CD4-positive, CD25-positive, alpha-beta regulatory T cell (primary cell): ENCODE data around the gene NCAM1. TPM values are rescaled to one million over a fixed set of nuclear protein-coding genes. Genes with fewer than 3 reads are reported as not detected.

ENCODE experiments used
- ATAC-seq, 2 donors: fragments of 150-1000 bp; cut with Tn5 transposase; one replicate each; pipeline ENCODE4 v1.10.0; 2021; ENCODE audit warnings: low read depth in 2 of 2, moderate number of reproducible peaks in 2 of 2, moderate library complexity in 1 of 2
- DNase-seq, 3 donors: peaks; one replicate each; pipeline versions ENCODE4 v3.0.0 to v3.0.0-alpha.2; 2012 to 2022; ENCODE audit warnings: mixed read lengths in 1 of 3
- H3K27ac ChIP-seq: one replicate; pipeline ENCODE4 v1.7.0; 2013; ENCODE audit warnings: mild to moderate bottlenecking, low read length; ENCODE audit not compliant: insufficient read depth, poor library complexity, severe bottlenecking
- H3K27me3 ChIP-seq: one replicate; pipeline ENCODE4 v1.7.0; 2013; ENCODE audit warnings: low read length; ENCODE audit not compliant: control insufficient read depth, insufficient read depth
- H3K36me3 ChIP-seq: one replicate; pipeline ENCODE4 v1.7.0; 2013; ENCODE audit warnings: mild to moderate bottlenecking, low read length, moderate library complexity; ENCODE audit not compliant: control insufficient read depth, insufficient read depth
- H3K4me1 ChIP-seq: 2 replicates; pipeline ENCODE4 v1.7.0; 2013; ENCODE audit warnings: mild to moderate bottlenecking, low read length; ENCODE audit not compliant: insufficient read depth, control insufficient read depth, poor library complexity, severe bottlenecking
- H3K4me3 ChIP-seq: one replicate; pipeline ENCODE4 v1.7.0; 2013; ENCODE audit warnings: low read depth, mild to moderate bottlenecking, low read length, moderate library complexity
- H3K9me3 ChIP-seq, 2 experiments: 1 replicate in 1 of 2; 2 replicates in 1 of 2; pipeline ENCODE4 v1.7.0; 2013; ENCODE audit warnings: low read length in 2 of 2, mild to moderate bottlenecking in 1 of 2, moderate library complexity in 1 of 2; ENCODE audit not compliant: control insufficient read depth in 2 of 2
- H3K27ac Mint-ChIP-seq, 3 donors: one replicate each; pipeline ENCODE4 v1.8.0; 2020 to 2022; ENCODE audit warnings: mild to moderate bottlenecking in 3 of 3, mixed read lengths in 3 of 3, moderate library complexity in 2 of 3
- H3K27me3 Mint-ChIP-seq: one replicate; pipeline ENCODE4 v1.8.0; 2022; ENCODE audit warnings: mild to moderate bottlenecking, mixed read lengths
- H3K36me3 Mint-ChIP-seq: one replicate; pipeline ENCODE4 v1.8.0; 2020; ENCODE audit warnings: mixed read lengths
- H3K4me1 Mint-ChIP-seq, 4 donors: one replicate each; pipeline ENCODE4 v1.8.0; 2020 to 2022; ENCODE audit warnings: mixed read lengths in 4 of 4, mild to moderate bottlenecking in 1 of 4
- H3K4me3 Mint-ChIP-seq, 4 donors: one replicate each; pipeline ENCODE4 v1.8.0; 2020 to 2022; ENCODE audit warnings: mild to moderate bottlenecking in 4 of 4, mixed read lengths in 4 of 4, moderate library complexity in 3 of 4
- H3K9me3 Mint-ChIP-seq, 7 donors: one replicate each; pipeline ENCODE4 v1.8.0; 2020 to 2022; ENCODE audit warnings: mixed read lengths in 7 of 7, mild to moderate bottlenecking in 3 of 7, moderate library complexity in 2 of 7
- polyA plus RNA-seq, 4 donors: library from polyadenylated mRNA; unstranded; fragments of 300-500 nt; fragmentation: Illumina TruSeq; gene quantifications; one replicate each; pipeline ENCODE4 v1.2.3, GENCODE V29; 2021
- total RNA-seq: library from RNA; stranded (reverse); gene quantifications from one replicate; pipeline ENCODE4 v1.2.3, GENCODE V29; 2022

Gene NCAM1
- total and polyA plus RNA-seq, 5 donors from 2014 or later: 0.03 to 0.79 (median 0.11) TPM; not detected in 1

DNA sequence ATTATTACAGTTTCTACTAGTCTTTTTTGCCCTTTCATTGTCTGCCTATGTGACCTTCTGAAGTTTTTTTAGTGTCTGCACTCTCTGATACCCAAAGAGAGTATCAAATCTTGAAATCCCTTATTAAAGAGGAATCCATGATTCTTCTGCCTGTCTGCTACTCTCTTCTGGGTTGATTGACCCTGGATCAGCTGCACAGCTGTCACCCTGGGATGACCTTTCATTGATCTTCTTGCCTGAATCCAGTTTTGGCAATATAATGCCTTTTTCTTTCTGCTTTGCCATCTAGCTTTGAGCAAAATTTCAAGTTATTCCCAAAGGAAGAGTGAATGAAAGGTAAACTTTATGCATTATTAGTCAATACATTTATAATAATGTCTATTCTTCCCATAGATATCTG lies 32.6 kb downstream of the NCAM1 start:
- H3K27me3 ChIP-seq: no peaks in the 10 kb centered on the region
- Mint-ChIP-seq H3K36me3 (peaks cover 3% of the 10 kb centered on the region), H3K4me1 (no peaks in the 10 kb centered on the region), H3K27ac (no peak overlapping the region), H3K9me3 (peaks cover 0 to 14% (median 4%) of the 10 kb centered on the region in 7 donors), H3K27me3 (peaks cover 4% of the 10 kb centered on the region), H3K4me3 (no peak overlapping the region)
- no peak overlapping the region for H3K4me3 ChIP-seq
- no peak for DNase-seq
- H3K9me3 ChIP-seq: no peaks in the 10 kb centered on the region
- H3K4me1 ChIP-seq: no peaks in the 10 kb centered on the region
- ATAC-seq: no peak
- H3K27ac ChIP-seq: no peak overlapping the region
- no peaks in the 10 kb centered on the region for H3K36me3 ChIP-seq

DNA sequence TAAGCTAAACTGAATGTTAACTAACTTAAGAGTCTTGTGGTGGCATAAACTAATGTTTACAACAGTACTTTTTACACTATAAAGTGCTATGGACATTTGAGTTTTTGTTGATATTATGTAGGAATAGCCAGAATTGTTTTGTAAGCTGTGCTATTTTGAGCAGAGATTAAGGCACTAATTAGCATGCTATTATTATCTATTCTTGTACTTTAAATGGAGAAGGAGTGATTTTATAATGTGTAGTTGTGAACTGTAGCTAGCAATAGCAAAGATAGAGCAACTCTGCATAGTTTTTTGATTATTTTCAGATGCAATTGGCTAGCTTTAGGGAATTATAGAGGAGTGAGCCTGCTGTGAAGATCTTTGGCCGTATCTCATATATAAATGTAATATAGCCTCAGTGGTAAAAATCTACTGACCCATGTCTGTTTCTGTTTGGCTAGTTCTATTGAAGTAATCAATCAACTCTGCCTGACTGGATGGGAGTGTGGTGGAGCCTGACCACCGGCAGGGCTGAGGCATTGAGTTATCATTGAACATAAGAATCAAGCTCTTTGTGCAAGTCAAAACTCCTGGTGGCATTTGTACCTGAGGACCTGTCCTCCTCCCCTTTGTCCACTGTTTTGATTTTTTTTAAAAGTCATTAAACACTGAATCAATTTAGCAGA lies 34.3 kb downstream of the NCAM1 start:
- H3K4me1 Mint-ChIP-seq: no peaks in the 10 kb centered on the region
- no peaks in the 10 kb centered on the region for H3K4me1 ChIP-seq
- H3K27ac Mint-ChIP-seq: no peak overlapping the region
- no peak overlapping the region for H3K4me3 Mint-ChIP-seq
- H3K36me3 Mint-ChIP-seq: peaks cover 3% of the 10 kb centered on the region
- ATAC-seq: no peak
- no peaks in the 10 kb centered on the region for H3K36me3 ChIP-seq
- no peaks in the 10 kb centered on the region for H3K27me3 Mint-ChIP-seq
- no peaks in the 10 kb centered on the region for H3K9me3 ChIP-seq
- peaks cover 0 to 8% (median 0%) of the 10 kb centered on the region in 7 donors for H3K9me3 Mint-ChIP-seq
- H3K4me3 ChIP-seq: no peak overlapping the region
- H3K27me3 ChIP-seq: no peaks in the 10 kb centered on the region
- H3K27ac ChIP-seq: no peak overlapping the region
- DNase-seq: no peak

DNA sequence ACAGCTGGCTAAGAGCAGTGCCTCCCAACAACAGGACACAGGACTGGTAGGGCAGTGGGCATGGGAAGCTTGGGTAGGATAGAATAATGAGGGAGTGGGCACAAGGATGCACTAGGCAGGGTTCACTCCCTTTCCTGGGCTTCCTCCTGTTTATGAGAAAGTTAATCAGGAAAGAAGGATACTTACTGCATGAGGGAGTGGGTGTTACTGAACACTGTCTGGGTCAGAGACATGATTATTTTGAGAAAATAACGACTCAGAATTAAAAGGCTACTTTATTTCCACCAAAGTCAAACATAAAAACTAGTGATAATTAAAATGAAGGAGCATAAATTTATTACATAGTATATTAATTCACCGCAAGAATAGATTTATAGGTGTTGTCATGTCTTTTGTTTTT lies 35.8 kb downstream of the NCAM1 start:
- H3K4me1 Mint-ChIP-seq: no peaks in the 10 kb centered on the region
- H3K4me1 ChIP-seq: no peaks in the 10 kb centered on the region
- no peak for ATAC-seq

DNA sequence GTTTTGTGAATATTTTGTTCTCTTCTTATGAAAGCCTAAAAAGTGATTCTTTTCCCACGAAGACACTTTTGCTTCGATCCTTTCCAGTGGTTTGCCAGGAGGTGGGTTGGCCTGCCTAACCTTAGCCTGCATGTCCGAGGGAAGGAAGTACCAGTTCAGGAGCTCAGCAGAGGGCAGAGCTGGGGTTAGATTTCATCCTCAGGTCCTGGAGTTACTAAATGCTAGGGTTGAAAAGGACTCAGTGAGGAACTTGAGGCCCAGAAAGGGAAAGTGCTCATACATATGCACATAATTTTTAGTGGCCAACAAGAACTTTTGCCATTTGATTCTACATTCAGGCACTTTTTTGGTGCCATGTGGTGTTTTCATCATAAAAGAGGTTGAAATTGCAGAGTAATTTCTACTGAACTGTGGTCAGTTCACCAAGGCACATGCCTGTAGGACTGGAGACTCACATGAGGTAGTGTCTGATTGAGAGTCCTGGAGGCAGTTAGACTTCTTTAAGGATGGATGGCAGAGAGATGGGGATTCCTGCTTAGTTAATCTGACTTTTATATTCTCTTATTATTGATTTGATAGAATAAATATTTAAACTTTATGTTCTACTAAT lies 36.7 kb downstream of the NCAM1 start:
- H3K27me3 Mint-ChIP-seq: no peaks in the 10 kb centered on the region
- H3K9me3 Mint-ChIP-seq: peaks cover 0 to 5% (median 0%) of the 10 kb centered on the region in 7 donors
- H3K36me3 ChIP-seq: no peaks in the 10 kb centered on the region
- H3K27ac Mint-ChIP-seq: peak overlapping the region in 1 of 3 donors; percentile 32
- H3K9me3 ChIP-seq: no peaks in the 10 kb centered on the region
- no peaks in the 10 kb centered on the region for H3K4me1 Mint-ChIP-seq
- DNase-seq (no peak), ATAC-seq (no peak)
- H3K4me3 ChIP-seq: no peak overlapping the region
- H3K4me3 Mint-ChIP-seq: no peak overlapping the region
- peaks cover 2% of the 10 kb centered on the region for H3K36me3 Mint-ChIP-seq
- no peaks in the 10 kb centered on the region for H3K4me1 ChIP-seq
- no peaks in the 10 kb centered on the region for H3K27me3 ChIP-seq
- no peak overlapping the region for H3K27ac ChIP-seq

More for the DNA sequence above, 35.8 kb downstream of the NCAM1 start:
- Mint-ChIP-seq H3K9me3 (peaks cover 0 to 5% (median 0%) of the 10 kb centered on the region in 7 donors), H3K27ac (no peak overlapping the region), H3K27me3 (no peaks in the 10 kb centered on the region), H3K36me3 (peaks cover 3% of the 10 kb centered on the region), H3K4me3 (no peak overlapping the region)
- Histone ChIP-seq H3K36me3 (no peaks in the 10 kb centered on the region), H3K27me3 (no peaks in the 10 kb centered on the region), H3K9me3 (no peaks in the 10 kb centered on the region), H3K27ac (no peak overlapping the region), H3K4me3 (no peak overlapping the region)
- DNase-seq: no peak

DNA sequence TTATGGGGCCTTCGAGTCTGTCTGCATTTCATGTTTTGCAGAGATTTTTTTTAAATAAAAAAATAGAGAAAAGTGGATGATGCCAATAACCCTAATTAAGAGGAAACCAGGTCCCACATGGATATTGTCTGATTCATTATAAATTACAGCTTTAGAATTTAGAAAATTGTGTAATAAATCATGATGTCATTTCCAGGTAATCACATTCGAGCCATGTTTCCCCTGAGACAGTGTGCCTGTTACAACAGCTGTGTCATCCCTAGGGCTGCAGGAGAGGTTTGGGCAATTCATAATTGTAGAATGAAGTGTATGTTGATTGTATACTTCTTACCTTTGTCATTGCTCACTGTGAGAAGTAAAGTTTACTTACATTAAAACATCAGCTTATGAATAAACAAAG lies 38.3 kb downstream of the NCAM1 start:
- H3K27me3 Mint-ChIP-seq: no peaks in the 10 kb centered on the region
- H3K4me3 Mint-ChIP-seq: no peak overlapping the region
- Histone ChIP-seq H3K4me3 (no peak overlapping the region), H3K27ac (no peak overlapping the region), H3K9me3 (no peaks in the 10 kb centered on the region), H3K4me1 (no peaks in the 10 kb centered on the region), H3K27me3 (no peaks in the 10 kb centered on the region), H3K36me3 (no peaks in the 10 kb centered on the region)
- H3K27ac Mint-ChIP-seq: no peak overlapping the region
- no peaks in the 10 kb centered on the region for H3K36me3 Mint-ChIP-seq
- ATAC-seq (no peak), DNase-seq (no peak)
- H3K9me3 Mint-ChIP-seq: peaks cover 0 to 5% (median 0%) of the 10 kb centered on the region in 7 donors
- no peaks in the 10 kb centered on the region for H3K4me1 Mint-ChIP-seq

DNA sequence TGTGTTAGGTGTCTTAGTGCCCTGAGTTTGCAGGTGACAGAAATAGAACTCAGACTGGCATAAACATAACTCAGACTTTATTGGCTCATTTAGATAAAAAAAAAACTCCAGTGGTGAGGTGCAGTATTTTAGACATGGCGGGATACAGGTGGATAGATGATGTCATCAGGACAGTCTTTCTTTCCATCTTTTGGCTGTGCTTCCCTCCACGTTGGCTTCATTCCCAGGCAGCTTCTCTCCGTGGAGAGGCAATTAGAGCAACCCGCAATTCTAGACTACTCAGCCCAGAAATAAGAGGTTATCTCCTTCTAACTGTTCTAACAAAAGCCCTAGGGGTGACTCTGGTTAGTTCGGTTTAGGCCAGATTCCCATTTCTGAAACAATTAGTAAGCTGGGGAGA lies 40.5 kb downstream of the NCAM1 start:
- DNase-seq (no peak), ATAC-seq (no peak)
- H3K27me3 ChIP-seq: no peaks in the 10 kb centered on the region
- H3K27me3 Mint-ChIP-seq: no peaks in the 10 kb centered on the region
- H3K27ac ChIP-seq: no peak overlapping the region
- H3K4me3 ChIP-seq: no peak overlapping the region
- no peaks in the 10 kb centered on the region for H3K4me1 ChIP-seq
- H3K4me1 Mint-ChIP-seq: no peaks in the 10 kb centered on the region
- no peaks in the 10 kb centered on the region for H3K36me3 ChIP-seq
- H3K9me3 Mint-ChIP-seq: peaks cover 0 to 5% (median 0%) of the 10 kb centered on the region in 7 donors
- no peaks in the 10 kb centered on the region for H3K9me3 ChIP-seq
- H3K4me3 Mint-ChIP-seq: no peak overlapping the region
- no peak overlapping the region for H3K27ac Mint-ChIP-seq
- H3K36me3 Mint-ChIP-seq: no peaks in the 10 kb centered on the region

DNA sequence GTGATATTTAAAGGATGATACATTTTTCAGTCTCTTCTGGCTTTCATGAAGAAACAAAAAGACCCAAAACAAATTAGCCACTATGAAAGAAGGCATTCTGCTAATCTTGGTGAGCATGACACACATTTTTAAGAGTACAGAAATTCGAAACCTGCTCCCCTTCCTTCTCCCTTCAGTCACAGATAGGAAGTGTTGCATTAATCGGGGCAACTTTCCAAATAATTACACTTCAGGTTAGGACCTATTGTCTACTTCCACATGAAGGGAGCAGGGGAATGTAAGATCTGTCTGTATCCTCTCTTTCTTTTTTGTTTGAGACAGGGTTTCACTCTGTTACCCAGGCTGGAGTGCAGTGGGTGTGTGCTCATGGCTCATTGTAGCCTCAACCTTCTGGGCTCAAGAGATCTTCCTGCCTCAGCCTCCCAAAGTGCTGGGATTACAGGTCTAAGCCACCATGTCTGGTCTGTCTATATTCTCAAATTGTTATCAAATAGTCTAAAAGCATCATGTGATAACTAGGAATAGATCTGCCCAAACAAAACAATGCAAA lies 45.8 kb downstream of the NCAM1 start:
- no peaks in the 10 kb centered on the region for H3K4me1 Mint-ChIP-seq
- Histone ChIP-seq H3K27me3 (no peaks in the 10 kb centered on the region), H3K36me3 (no peaks in the 10 kb centered on the region), H3K4me1 (no peaks in the 10 kb centered on the region), H3K9me3 (no peaks in the 10 kb centered on the region), H3K4me3 (no peak overlapping the region), H3K27ac (no peak overlapping the region)
- no peaks in the 10 kb centered on the region for H3K36me3 Mint-ChIP-seq
- ATAC-seq (no peak), DNase-seq (no peak)
- H3K9me3 Mint-ChIP-seq: peaks cover 0 to 3% (median 0%) of the 10 kb centered on the region in 7 donors
- no peak overlapping the region for H3K4me3 Mint-ChIP-seq
- no peak overlapping the region for H3K27ac Mint-ChIP-seq
- peaks cover 4% of the 10 kb centered on the region for H3K27me3 Mint-ChIP-seq
